T-helper 2 cell treated with Interferon-gamma antibody and Interleukin-4, amounts not matched to agents 5 μg/mL and 100 μg/mL, for 36 hours (primary cell): ENCODE data around the gene RNF41.
A peak's percentile ranks its signal among the peaks of the same experiment; 100 is the strongest.

Source experiments
- DNase-seq: peaks from one replicate; pipeline ENCODE4 v3.0.0; 2021; ENCODE audit warnings: low spot score
- H3K27ac Mint-ChIP-seq: one replicate; pipeline ENCODE4 v1.8.0; 2021; ENCODE audit warnings: mild to moderate bottlenecking, mixed read lengths
- H3K27me3 Mint-ChIP-seq: one replicate; pipeline ENCODE4 v1.8.0; 2021; ENCODE audit warnings: low read depth, mixed read lengths
- H3K36me3 Mint-ChIP-seq: one replicate; pipeline ENCODE4 v1.8.0; 2021; ENCODE audit warnings: low read depth, mixed read lengths
- H3K4me1 Mint-ChIP-seq: one replicate; pipeline ENCODE4 v1.8.0; 2021; ENCODE audit warnings: low read depth, mixed read lengths
- H3K4me3 Mint-ChIP-seq: one replicate; pipeline ENCODE4 v1.8.0; 2022; ENCODE audit warnings: mild to moderate bottlenecking, moderate library complexity, mixed read lengths
- H3K9me3 Mint-ChIP-seq: one replicate; pipeline ENCODE4 v1.8.0; 2021; ENCODE audit warnings: mixed read lengths

Gene RNF41

DNA sequence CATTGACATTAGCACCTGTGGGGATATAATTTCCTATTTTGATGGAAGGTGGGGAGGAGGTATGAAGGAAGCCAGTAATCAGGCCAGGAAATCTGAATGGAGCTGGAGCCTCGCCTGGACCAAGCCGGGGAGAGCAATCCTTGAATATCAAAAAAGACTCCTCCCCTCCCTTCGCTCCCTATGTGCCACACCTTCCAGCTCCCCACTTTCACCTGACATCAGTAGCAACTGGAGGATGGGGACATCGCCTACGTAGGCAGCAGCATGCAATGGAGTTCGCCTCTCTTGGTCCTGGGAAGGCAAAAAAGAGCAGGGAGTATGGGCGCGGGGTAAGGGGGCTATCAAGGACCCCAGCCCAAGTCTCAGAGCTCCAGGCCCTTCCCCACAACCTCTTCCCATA, 35.3 kb upstream of the RNF41 start:
- Mint-ChIP-seq H3K36me3 (peaks cover 22% of the 10 kb centered on the region), H3K27me3 (no peaks in the 10 kb centered on the region), H3K9me3 (no peaks in the 10 kb centered on the region), H3K4me1 (peaks cover 10% of the 10 kb centered on the region), H3K27ac (peak overlapping the region; percentile 46), H3K4me3 (peak overlapping the region; percentile 87)
- DNase-seq = no peak

DNA sequence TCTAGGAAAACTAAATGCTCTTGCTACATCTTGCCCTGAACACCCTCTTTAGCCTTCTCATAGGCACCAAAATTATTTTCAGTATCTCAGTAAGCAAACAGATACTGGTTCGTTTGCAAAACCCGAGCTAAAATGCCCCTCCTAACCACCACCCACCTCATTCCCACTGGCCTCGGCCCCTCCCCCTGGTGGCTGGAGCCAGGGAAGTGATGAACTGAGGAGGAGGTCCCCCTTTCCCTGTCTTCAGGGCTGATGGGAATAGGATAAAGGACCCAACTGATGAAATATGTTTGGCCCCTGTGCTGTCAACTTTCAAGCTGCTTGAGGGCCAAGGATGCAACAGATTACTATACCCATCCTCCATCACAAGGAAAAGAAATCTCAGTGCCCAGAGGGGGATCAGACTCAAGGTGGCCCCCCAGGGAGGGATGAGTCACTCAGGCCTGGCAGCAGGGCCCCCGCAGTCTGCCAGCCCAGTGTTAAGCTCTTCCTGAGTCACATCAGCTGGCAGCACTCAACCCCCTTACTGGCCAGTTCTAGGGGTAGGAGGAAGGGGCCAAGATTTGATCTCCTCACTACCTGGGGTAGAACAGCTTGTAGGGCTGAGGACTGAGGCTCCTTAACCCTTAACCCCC, 34.7 kb upstream of the RNF41 start:
- peak overlapping the region; percentile 87 for H3K4me3 Mint-ChIP-seq
- no peaks in the 10 kb centered on the region for H3K9me3 Mint-ChIP-seq
- H3K27me3 Mint-ChIP-seq = no peaks in the 10 kb centered on the region
- H3K36me3 Mint-ChIP-seq = peaks cover 28% of the 10 kb centered on the region
- DNase-seq = no peak
- H3K27ac Mint-ChIP-seq = peak overlapping the region; percentile 32
- H3K4me1 Mint-ChIP-seq = peaks cover 10% of the 10 kb centered on the region

- Mint-ChIP-seq H3K4me3 (no peak overlapping the region), H3K27ac (no peak overlapping the region), H3K27me3 (no peaks in the 10 kb centered on the region), H3K9me3 (no peaks in the 10 kb centered on the region), H3K36me3 (peaks cover 28% of the 10 kb centered on the region), H3K4me1 (peaks cover 10% of the 10 kb centered on the region)
- no peak for DNase-seq
Measured at GRCh38 chr12:56255671-56256070, 33.9 kb upstream of the RNF41 start.

- Mint-ChIP-seq H3K4me1 (peaks cover 5% of the 10 kb centered on the region), H3K27ac (no peak overlapping the region), H3K36me3 (peaks cover 34% of the 10 kb centered on the region), H3K27me3 (no peaks in the 10 kb centered on the region), H3K9me3 (no peaks in the 10 kb centered on the region), H3K4me3 (no peak overlapping the region)
- DNase-seq = no peak
Measured at GRCh38 chr12:56253091-56253490, 31.4 kb upstream of the RNF41 start.

GRCh38 chr12:56252649-56253048, 30.9 kb upstream of the RNF41 start:
- Mint-ChIP-seq H3K27ac (no peak overlapping the region), H3K4me1 (peaks cover 5% of the 10 kb centered on the region), H3K27me3 (no peaks in the 10 kb centered on the region), H3K36me3 (peaks cover 34% of the 10 kb centered on the region), H3K9me3 (no peaks in the 10 kb centered on the region), H3K4me3 (no peak overlapping the region)
- no peak for DNase-seq

DNA sequence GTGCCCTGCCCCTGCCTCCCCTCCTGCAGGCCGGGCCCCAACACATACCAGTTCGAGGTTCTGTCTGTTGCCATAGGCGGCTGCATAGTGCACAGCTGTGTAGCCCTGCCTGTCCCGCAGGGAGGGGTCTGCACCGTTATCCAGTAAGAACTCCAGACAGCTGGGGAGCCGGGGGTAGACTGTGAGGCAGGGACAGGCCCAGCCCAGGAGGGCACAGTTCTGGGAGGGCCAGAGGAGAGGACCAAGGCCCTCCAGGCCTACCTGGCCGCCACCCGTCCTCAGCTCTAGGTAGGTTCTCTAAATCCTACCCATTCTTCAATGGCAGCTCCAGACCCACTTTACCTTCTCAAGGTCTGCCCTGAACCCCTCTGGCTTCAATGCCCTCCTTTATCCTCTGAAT, 27.0 kb upstream of the RNF41 start:
- Mint-ChIP-seq H3K4me1 (no peaks in the 10 kb centered on the region), H3K36me3 (peaks cover 35% of the 10 kb centered on the region), H3K4me3 (no peak overlapping the region), H3K27me3 (no peaks in the 10 kb centered on the region), H3K9me3 (no peaks in the 10 kb centered on the region), H3K27ac (no peak overlapping the region)
- DNase-seq = no peak

DNA sequence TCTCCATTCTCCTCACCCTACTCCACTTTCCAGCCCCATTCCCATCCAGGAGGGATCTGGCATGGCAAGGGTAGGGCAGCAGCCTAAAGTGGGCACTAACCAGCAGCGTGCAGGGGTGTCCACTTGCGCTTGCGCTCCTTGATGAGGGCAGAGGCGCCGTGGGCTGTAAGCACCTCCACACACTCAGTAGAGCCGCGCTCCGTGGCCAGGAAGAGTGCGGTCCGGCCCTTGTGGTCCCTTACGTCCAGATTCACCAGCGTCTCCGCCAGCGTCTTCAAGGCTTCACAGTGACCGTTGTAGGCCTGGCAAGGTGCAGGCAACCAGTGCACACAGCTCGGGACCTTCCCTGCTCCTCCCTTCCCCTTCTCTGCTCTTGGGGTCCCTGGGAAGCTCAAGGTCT, 26.2 kb upstream of the RNF41 start:
- no peaks in the 10 kb centered on the region for H3K27me3 Mint-ChIP-seq
- H3K9me3 Mint-ChIP-seq = no peaks in the 10 kb centered on the region
- no peak overlapping the region for H3K27ac Mint-ChIP-seq
- no peak for DNase-seq
- no peak overlapping the region for H3K4me3 Mint-ChIP-seq
- peaks cover 28% of the 10 kb centered on the region for H3K36me3 Mint-ChIP-seq
- H3K4me1 Mint-ChIP-seq = no peaks in the 10 kb centered on the region

DNA sequence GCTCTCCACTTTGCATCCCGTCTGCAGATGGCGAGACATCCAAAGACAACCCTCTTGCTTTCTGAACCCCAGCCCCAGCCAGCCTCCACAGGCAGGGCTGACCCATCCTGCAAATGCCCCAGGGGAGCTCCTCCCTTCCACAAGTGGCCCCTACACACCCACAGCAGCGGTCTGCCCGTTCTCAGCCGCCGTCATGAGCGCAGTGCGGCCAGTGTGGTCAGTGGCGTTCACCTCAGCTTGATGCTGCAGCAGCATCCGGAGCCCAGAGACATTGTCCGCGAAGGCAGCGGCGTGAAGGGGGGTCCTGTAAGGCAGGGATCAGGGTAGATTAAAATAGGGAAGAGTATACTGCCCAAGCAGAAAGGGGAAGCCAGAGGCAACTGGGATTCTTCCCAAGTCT, 22.8 kb upstream of the RNF41 start:
- DNase-seq = no peak
- Mint-ChIP-seq H3K4me3 (no peak overlapping the region), H3K36me3 (peaks cover 33% of the 10 kb centered on the region), H3K27me3 (no peaks in the 10 kb centered on the region), H3K9me3 (no peaks in the 10 kb centered on the region), H3K27ac (no peak overlapping the region), H3K4me1 (peaks cover 2% of the 10 kb centered on the region)

DNA sequence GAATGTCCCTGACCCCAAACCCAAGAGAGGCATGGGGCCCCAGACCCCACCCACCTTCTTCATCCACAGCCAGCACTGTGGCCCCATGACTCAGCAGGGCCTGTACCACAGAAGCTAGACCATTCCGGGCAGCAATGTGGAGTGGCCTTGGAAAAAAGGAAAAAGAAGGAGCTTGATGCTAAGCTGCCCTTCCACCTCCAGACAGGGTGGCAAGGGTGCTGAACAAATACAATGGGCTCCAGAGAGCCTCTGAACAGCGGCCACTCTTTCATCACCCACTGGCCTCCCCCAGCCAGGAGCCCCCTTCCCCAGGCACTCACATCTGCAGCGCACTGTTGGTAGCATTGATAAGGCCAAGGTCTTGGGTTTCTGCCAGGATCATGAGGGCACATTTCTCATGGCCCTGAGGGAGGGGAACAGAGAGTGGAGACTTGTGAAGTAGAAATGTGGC, 22.0 kb upstream of the RNF41 start:
- no peak for DNase-seq
- Mint-ChIP-seq H3K4me3 (no peak overlapping the region), H3K9me3 (no peaks in the 10 kb centered on the region), H3K4me1 (peaks cover 2% of the 10 kb centered on the region), H3K27me3 (no peaks in the 10 kb centered on the region), H3K36me3 (peaks cover 29% of the 10 kb centered on the region), H3K27ac (no peak overlapping the region)

DNA sequence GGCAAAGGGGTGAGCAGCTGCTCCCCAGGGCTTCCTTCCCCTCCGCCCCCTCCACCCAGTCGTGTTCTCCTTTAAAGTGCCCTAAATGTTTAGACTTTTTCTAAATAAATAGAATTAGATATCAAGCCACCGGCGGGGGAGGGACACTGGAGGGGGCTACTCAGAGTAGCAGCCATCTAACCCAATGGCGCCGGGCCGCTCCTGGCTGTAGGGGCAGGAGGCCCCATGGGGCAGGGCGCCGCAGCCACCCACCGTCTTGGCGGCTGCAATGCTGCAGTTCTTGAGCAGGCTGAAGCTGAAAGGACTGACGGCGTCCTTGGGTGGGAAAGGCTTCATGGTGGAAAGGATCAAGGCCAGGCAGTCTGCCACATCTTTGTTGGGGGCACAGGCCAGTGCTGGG, 21.3 kb upstream of the RNF41 start:
- peaks cover 2% of the 10 kb centered on the region for H3K4me1 Mint-ChIP-seq
- H3K9me3 Mint-ChIP-seq = no peaks in the 10 kb centered on the region
- no peaks in the 10 kb centered on the region for H3K27me3 Mint-ChIP-seq
- peaks cover 29% of the 10 kb centered on the region for H3K36me3 Mint-ChIP-seq
- no peak overlapping the region for H3K27ac Mint-ChIP-seq
- H3K4me3 Mint-ChIP-seq = no peak overlapping the region
- DNase-seq = no peak

DNA sequence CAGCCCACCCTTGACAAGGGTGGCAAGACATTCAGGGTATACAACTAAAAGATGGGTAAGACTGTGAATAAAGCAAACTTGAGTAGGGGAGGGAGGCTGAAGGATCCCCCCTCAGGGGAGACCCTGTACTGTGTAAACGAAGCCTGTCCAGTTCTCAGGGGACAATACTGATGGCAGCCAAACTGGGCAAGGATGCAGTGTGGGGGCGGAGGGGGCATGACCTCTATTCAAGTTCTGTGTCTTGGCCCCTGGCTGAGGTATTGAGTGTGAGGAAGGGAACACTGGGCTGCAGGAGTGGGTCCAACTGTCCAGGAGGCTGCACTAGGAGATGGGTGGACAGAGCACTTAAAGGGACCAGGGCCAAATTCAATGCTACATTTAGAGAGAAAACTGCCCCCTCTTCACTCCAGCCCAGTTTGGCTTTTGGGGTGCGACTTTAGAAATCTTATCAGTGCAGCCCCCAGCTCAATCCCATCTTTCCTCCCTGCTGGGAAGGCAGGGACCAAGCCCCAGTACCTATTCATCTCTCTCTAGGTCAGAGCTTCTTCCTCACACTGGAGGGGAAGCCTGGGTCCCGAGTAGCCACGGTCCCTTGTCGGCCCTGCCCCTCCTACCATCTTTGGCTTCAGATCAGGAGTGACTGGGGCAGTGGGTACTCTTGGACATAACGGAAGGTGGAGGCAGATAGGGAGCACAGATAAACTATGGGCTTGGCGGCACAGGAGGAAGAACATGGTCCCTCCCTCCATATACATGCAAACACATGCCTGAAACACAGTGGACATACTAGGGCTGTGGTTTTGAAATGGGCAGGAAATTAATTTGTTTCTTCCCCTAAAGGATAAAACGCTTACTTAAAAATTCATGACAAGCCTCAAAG, 19.9 kb upstream of the RNF41 start:
- H3K27ac Mint-ChIP-seq = no peak overlapping the region
- peaks cover 27% of the 10 kb centered on the region for H3K36me3 Mint-ChIP-seq
- peaks cover 2% of the 10 kb centered on the region for H3K4me1 Mint-ChIP-seq
- no peak for DNase-seq
- no peak overlapping the region for H3K4me3 Mint-ChIP-seq
- H3K9me3 Mint-ChIP-seq = no peaks in the 10 kb centered on the region
- H3K27me3 Mint-ChIP-seq = no peaks in the 10 kb centered on the region

DNA sequence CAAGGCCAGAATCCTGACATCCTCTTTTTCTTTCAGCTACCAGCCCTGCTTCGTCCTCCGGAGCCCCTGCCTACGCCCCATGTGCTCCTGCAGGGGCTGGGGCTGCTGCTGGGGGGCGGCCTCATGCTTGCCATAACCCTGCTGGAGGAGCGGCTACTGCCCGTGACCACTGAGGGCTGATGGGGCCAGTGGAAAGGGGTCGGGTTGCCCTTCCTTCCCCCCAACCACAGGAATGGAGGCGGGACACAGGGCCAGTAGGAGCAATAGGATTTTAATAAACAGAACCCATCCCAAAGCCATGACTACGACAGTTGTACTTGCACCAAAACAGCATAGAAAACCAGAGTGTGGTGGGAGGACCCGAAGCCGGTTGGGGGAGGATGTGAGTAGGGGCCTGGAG, 15.8 kb upstream of the RNF41 start:
- peaks cover under 1% of the 10 kb centered on the region for H3K4me1 Mint-ChIP-seq
- H3K9me3 Mint-ChIP-seq = no peaks in the 10 kb centered on the region
- no peak overlapping the region for H3K27ac Mint-ChIP-seq
- peaks cover 19% of the 10 kb centered on the region for H3K36me3 Mint-ChIP-seq
- no peaks in the 10 kb centered on the region for H3K27me3 Mint-ChIP-seq
- no peak for DNase-seq
- no peak overlapping the region for H3K4me3 Mint-ChIP-seq

DNA sequence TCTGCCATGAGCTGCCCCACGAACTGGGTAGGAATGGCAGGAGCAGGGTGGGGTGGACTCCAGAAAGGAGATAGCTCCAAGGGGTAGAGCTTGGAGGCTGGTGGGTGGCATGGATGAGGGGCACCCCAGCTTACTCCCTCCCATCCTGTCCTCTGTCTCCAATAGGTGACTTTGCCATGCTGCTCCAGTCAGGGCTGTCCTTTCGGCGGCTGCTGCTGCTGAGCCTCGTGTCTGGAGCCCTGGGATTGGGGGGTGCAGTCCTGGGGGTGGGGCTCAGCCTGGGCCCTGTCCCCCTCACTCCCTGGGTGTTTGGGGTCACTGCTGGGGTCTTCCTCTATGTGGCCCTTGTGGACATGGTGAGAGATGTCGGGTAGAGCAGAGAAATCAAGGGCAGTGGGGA, 15.3 kb upstream of the RNF41 start:
- H3K27me3 Mint-ChIP-seq = no peaks in the 10 kb centered on the region
- H3K9me3 Mint-ChIP-seq = no peaks in the 10 kb centered on the region
- H3K4me1 Mint-ChIP-seq = no peaks in the 10 kb centered on the region
- no peak overlapping the region for H3K4me3 Mint-ChIP-seq
- no peak overlapping the region for H3K27ac Mint-ChIP-seq
- peaks cover 14% of the 10 kb centered on the region for H3K36me3 Mint-ChIP-seq
- no peak for DNase-seq

DNA sequence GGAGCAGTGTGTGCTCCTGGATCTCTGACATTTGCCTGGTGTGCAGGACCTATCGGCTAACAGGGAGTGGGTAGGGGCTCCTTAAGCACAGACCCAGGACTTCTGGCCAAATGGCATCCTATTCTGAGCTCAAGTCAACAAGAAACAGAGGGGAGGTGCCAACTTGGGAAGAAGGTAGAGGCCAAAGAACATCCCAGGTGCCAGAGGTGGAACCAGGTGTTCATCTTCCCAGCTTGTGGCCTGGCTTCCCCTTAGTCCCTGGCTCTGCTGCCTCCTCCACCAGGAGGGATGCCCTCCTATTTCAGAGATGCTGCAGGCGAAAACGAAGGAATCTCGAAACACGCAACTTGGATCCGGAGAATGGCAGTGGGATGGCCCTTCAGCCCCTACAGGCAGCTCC, 14.4 kb upstream of the RNF41 start:
- Mint-ChIP-seq H3K9me3 (no peaks in the 10 kb centered on the region), H3K36me3 (peaks cover 8% of the 10 kb centered on the region), H3K27ac (no peak overlapping the region), H3K4me3 (no peak overlapping the region), H3K4me1 (no peaks in the 10 kb centered on the region), H3K27me3 (no peaks in the 10 kb centered on the region)
- no peak for DNase-seq
